VCaP (cell line): Measurements from ENCODE around the gene ACOT13.
"Not testable (repeated sequence)": the region's sequence is repeated elsewhere in the genome, so short reads cannot be mapped to it uniquely, and the experiment has no call there.

Experiments used
- H3K27ac ChIP-seq: fragments of 450-650 bp; 2 replicates; pipeline ENCODE4 v1.5.1; 2017
- CTCF ChIP-seq: fragments of 450-650 bp; conservative IDR thresholded peaks from 2 replicates; pipeline ENCODE4 v1.5.1; 2017; ENCODE audit warnings: mild to moderate bottlenecking, moderate library complexity

The ACOT13 gene

GRCh38 chr6:24636681-24637080 lies 30.2 kb upstream of the ACOT13 start:
- H3K27ac ChIP-seq = no peak overlapping the region
- TF ChIP-seq CTCF = no peak

- no peak overlapping the region for H3K27ac ChIP-seq
- TF ChIP-seq CTCF = no peak
These were observed 26.7 kb upstream of the ACOT13 start for GRCh38 chr6:24640166-24640565.

GRCh38 chr6:24640631-24641030 lies 26.2 kb upstream of the ACOT13 start:
- not testable (repeated sequence) for H3K27ac ChIP-seq

- H3K27ac ChIP-seq = no peak overlapping the region
- TF ChIP-seq CTCF = no peak
These were observed 24.8 kb upstream of the ACOT13 start for GRCh38 chr6:24642061-24642460.

GRCh38 chr6:24643920-24644319 lies 23.0 kb upstream of the ACOT13 start:
- H3K27ac ChIP-seq = no peak overlapping the region
- TF ChIP-seq CTCF = no peak

GRCh38 chr6:24644377-24644776 lies 22.5 kb upstream of the ACOT13 start:
- H3K27ac ChIP-seq = no peak overlapping the region
- no peak for TF ChIP-seq CTCF

- peak overlapping the region; percentile 67 for H3K27ac ChIP-seq
These were observed 20.1 kb upstream of the ACOT13 start for GRCh38 chr6:24646771-24647170.

GRCh38 chr6:24648276-24648675 lies 18.6 kb upstream of the ACOT13 start:
- TF ChIP-seq CTCF = no peak

More at GRCh38 chr6:24646771-24647170, 20.1 kb upstream of the ACOT13 start:
- TF ChIP-seq CTCF = no peak

More at GRCh38 chr6:24648276-24648675, 18.6 kb upstream of the ACOT13 start:
- no peak overlapping the region for H3K27ac ChIP-seq
